IMR-90 (cell line): Measurements from ENCODE around the gene PAAF1. TPM values are rescaled to one million over a fixed set of nuclear protein-coding genes. Genes with fewer than 3 reads are reported as not detected.

Experiments used
- ATAC-seq: fragments of 200-7000 bp; cut with Tn5 transposase; 2 replicates; pipeline ENCODE4 v1.9.1; 2020; ENCODE audit warnings: low read depth, mild to moderate bottlenecking, moderate library complexity
- BruUV-seq: library from RNA; stranded (reverse); fragments of 400-500 nt; replicated peaks from 2 replicates; lab custom pipeline; 2021; lab: Mats Ljungman, UMichigan
- CTCF ChIA-PET: fragments of 300-600 bp; formaldehyde crosslinking; extraction: SDS; loops from one replicate; lab custom pipeline; 2021; ENCODE audit warnings: antibody characterized with exemption; lab: Yijun Ruan, JAX
- POLR2A ChIA-PET: fragments of 300-600 bp; sonication (Branson Sonifier 250); formaldehyde crosslinking; loops from one replicate; lab custom pipeline; 2022; ENCODE audit warnings: antibody characterized with exemption; ENCODE audit not compliant: unreplicated experiment; lab: Charles Lee
- DNase-seq: peaks from one replicate; pipeline ENCODE4 v3.0.0; 2013
- H2AFZ ChIP-seq: replicated peaks from 2 replicates; pipeline ENCODE3; 2013; ENCODE audit warnings: low read length, mild to moderate bottlenecking; ENCODE audit not compliant: poor library complexity
- H2AK5ac ChIP-seq: 2 replicates; pipeline ENCODE4 v1.6.1; 2013; ENCODE audit warnings: low read depth, low read length, inconsistent platforms
- H2AK9ac ChIP-seq: replicated peaks from 2 replicates; pipeline ENCODE3; 2013; ENCODE audit warnings: mild to moderate bottlenecking, low read depth, low read length, moderate library complexity; ENCODE audit not compliant: poor library complexity
- H2BK120ac ChIP-seq: 2 replicates; pipeline ENCODE4 v1.6.1; 2013; ENCODE audit warnings: low read depth, low read length, inconsistent platforms
- H2BK15ac ChIP-seq: 3 replicates; pipeline ENCODE4 v1.6.1; 2013; ENCODE audit warnings: low read depth, low read length, inconsistent platforms
- H2BK20ac ChIP-seq: 2 replicates; pipeline ENCODE4 v1.6.1; 2013; ENCODE audit warnings: low read depth, mild to moderate bottlenecking, inconsistent platforms, low read length, moderate library complexity
- H2BK5ac ChIP-seq: 2 replicates; pipeline ENCODE4 v1.6.1; 2013; ENCODE audit warnings: mild to moderate bottlenecking, low read depth, low read length, inconsistent platforms; ENCODE audit not compliant: poor library complexity, severe bottlenecking
- H3K14ac ChIP-seq: replicated peaks from 2 replicates; pipeline ENCODE4 v1.6.1; 2013; ENCODE audit warnings: low read depth, low read length, inconsistent platforms
- H3K18ac ChIP-seq: 2 replicates; pipeline ENCODE4 v1.6.1; 2013; ENCODE audit warnings: low read depth, low read length, control low read depth
- H3K23ac ChIP-seq: 2 replicates; pipeline ENCODE4 v1.6.1; 2013; ENCODE audit warnings: low read depth, low read length, inconsistent platforms
- H3K27ac ChIP-seq: 2 replicates; pipeline ENCODE4 v1.5.1; 2013; ENCODE audit warnings: mild to moderate bottlenecking, control low read depth, low read length; ENCODE audit not compliant: insufficient read depth
- H3K27me3 ChIP-seq: 2 replicates; pipeline ENCODE4 v1.6.1; 2013; ENCODE audit warnings: low read length; ENCODE audit not compliant: control insufficient read depth, insufficient read depth
- H3K36me3 ChIP-seq: 2 replicates; pipeline ENCODE4 v1.6.1; 2013; ENCODE audit warnings: low read length, mixed read lengths; ENCODE audit not compliant: control insufficient read depth, insufficient read depth
- H3K4ac ChIP-seq: 2 replicates; pipeline ENCODE4 v1.6.1; 2013; ENCODE audit warnings: low read depth, low read length, inconsistent platforms
- H3K4me1 ChIP-seq: 2 replicates; pipeline ENCODE4 v1.6.1; 2013; ENCODE audit warnings: low read length, mixed read lengths; ENCODE audit not compliant: control insufficient read depth, insufficient read depth
- H3K4me2 ChIP-seq: 2 replicates; pipeline ENCODE4 v1.6.1; 2013; ENCODE audit warnings: low read depth, mild to moderate bottlenecking, control low read depth, low read length, moderate library complexity
- H3K4me3 ChIP-seq: 2 replicates; pipeline ENCODE4 v1.5.1; 2013; ENCODE audit warnings: low read depth, mild to moderate bottlenecking, control low read depth, low read length, moderate library complexity; ENCODE audit not compliant: insufficient read depth
- H3K56ac ChIP-seq: 2 replicates; pipeline ENCODE4 v1.6.1; 2013; ENCODE audit warnings: low read length, inconsistent platforms; ENCODE audit not compliant: insufficient read depth; ENCODE audit errors: extremely low read depth
- H3K79me1 ChIP-seq, 2 experiments: 2 replicates each; pipeline ENCODE4 v1.6.1; 2013; ENCODE audit warnings: low read length in 2 of 2, inconsistent platforms in 1 of 2, low read depth in 1 of 2
- H3K9ac ChIP-seq: 2 replicates; pipeline ENCODE4 v1.6.1; 2013; ENCODE audit warnings: low read depth, low read length, control low read depth
- H3K9me1 ChIP-seq: 2 replicates; pipeline ENCODE4 v1.6.1; 2013; ENCODE audit warnings: low read length, inconsistent platforms; ENCODE audit not compliant: insufficient read depth
- H3K9me3 ChIP-seq: 2 replicates; pipeline ENCODE4 v1.6.1; 2013; ENCODE audit warnings: low read length; ENCODE audit not compliant: control insufficient read depth, insufficient read depth
- H4K20me1 ChIP-seq: 2 replicates; pipeline ENCODE4 v1.6.1; 2013; ENCODE audit warnings: low read length, inconsistent platforms; ENCODE audit not compliant: insufficient read depth
- H4K5ac ChIP-seq: 2 replicates; pipeline ENCODE4 v1.6.1; 2013; ENCODE audit warnings: mild to moderate bottlenecking, low read depth, low read length, control low read depth
- H4K8ac ChIP-seq, 2 experiments: 2 replicates each; pipeline ENCODE4 v1.6.1; 2013; ENCODE audit warnings: low read depth in 2 of 2, low read length in 2 of 2, control low read depth in 1 of 2, inconsistent platforms in 1 of 2
- H4K91ac ChIP-seq: 2 replicates; pipeline ENCODE4 v1.6.1; 2013; ENCODE audit warnings: low read depth, low read length, inconsistent platforms; ENCODE audit not compliant: insufficient read depth
- BHLHE40 ChIP-seq: fragments of 150-350 bp; IDR thresholded peaks from 2 replicates; pipeline ENCODE4 v1.6.1; 2016; ENCODE audit warnings: mild to moderate bottlenecking, low read depth, low read length
- CEBPB ChIP-seq: IDR thresholded peaks from 2 replicates; pipeline ENCODE4 v1.6.1; 2012; ENCODE audit warnings: low read depth, low read length, improper control_type of control experiment
- CHD1 ChIP-seq: IDR thresholded peaks from 2 replicates; pipeline ENCODE4 v1.6.1; 2012; ENCODE audit warnings: low read depth, low read length, improper control_type of control experiment
- FOS ChIP-seq: fragments of 150-350 bp; IDR thresholded peaks from 2 replicates; pipeline ENCODE4 v1.6.1; 2016; ENCODE audit warnings: low read depth, low read length
- MAFK ChIP-seq: IDR thresholded peaks from 2 replicates; pipeline ENCODE4 v1.6.1; 2012; ENCODE audit warnings: low read depth, low read length, improper control_type of control experiment
- MAZ ChIP-seq: IDR thresholded peaks from 2 replicates; pipeline ENCODE4 v1.6.1; 2012; ENCODE audit warnings: low read depth, mild to moderate bottlenecking, low read length, improper control_type of control experiment, moderate library complexity, borderline replicate concordance
- MXI1 ChIP-seq: IDR thresholded peaks from 2 replicates; pipeline ENCODE4 v1.6.1; 2012; ENCODE audit warnings: low read depth, mild to moderate bottlenecking, low read length, moderate library complexity, borderline replicate concordance
- NFE2L2 ChIP-seq: fragments of 150-350 bp; IDR thresholded peaks from 2 replicates; pipeline ENCODE4 v1.6.1; 2016; ENCODE audit warnings: low read depth, mild to moderate bottlenecking, low read length
- POLR2A ChIP-seq: IDR thresholded peaks from 2 replicates; pipeline ENCODE4 v1.6.1; 2012; ENCODE audit warnings: mild to moderate bottlenecking, low read depth, low read length
- RAD21 ChIP-seq: IDR thresholded peaks from 2 replicates; pipeline ENCODE4 v1.6.1; 2012; ENCODE audit warnings: low read length, improper control_type of control experiment
- RCOR1 ChIP-seq: IDR thresholded peaks from 2 replicates; pipeline ENCODE4 v1.6.1; 2012; ENCODE audit warnings: mild to moderate bottlenecking, low read length, improper control_type of control experiment; ENCODE audit not compliant: insufficient replicate concordance
- RFX5 ChIP-seq: IDR thresholded peaks from 2 replicates; pipeline ENCODE4 v1.8.0; 2012; ENCODE audit warnings: low read depth, mild to moderate bottlenecking, low read length, moderate library complexity
- SMC3 ChIP-seq: fragments of 150-350 bp; IDR thresholded peaks from 2 replicates; pipeline ENCODE4 v1.6.1; 2016; ENCODE audit warnings: low read depth, mild to moderate bottlenecking, antibody characterized with exemption, low read length, moderate library complexity
- WGBS, 2 experiments: methylation state at CpG; one replicate each; pipeline versions ENCODE4 v1.1.5 to v1.1.7; 2013; ENCODE audit warnings: missing lambda C conversion rate in 2 of 2; ENCODE audit not compliant: insufficient read length in 1 of 2; ENCODE audit errors: extremely low coverage in 2 of 2; 5-methylcytosine and 5-hydroxymethylcytosine counted together
- dilution Hi-C: fragments of 300-500 bp; cut with HindIII; formaldehyde crosslinking; loops from one replicate; pipeline ENCODE4 v1.14.3; 2018; ENCODE audit warnings: low sequenced_read_pairs; ENCODE audit not compliant: unreplicated experiment
- in situ Hi-C: fragments of 300-500 bp; cut with MboI; formaldehyde crosslinking; loops from 3 replicates; pipeline ENCODE4 v1.14.3; 2019; ENCODE audit warnings: low sequenced_read_pairs, inconsistent platforms, mixed read lengths
- intact Hi-C: fragments of 100-400 bp; cut with micrococcal nuclease; formaldehyde crosslinking; loops from 2 replicates; pipeline ENCODE4 v1.10.0; 2022
- polyA plus RNA-seq, 3 experiments: library from polyadenylated mRNA; depleted of rRNA; stranded (reverse); fragments of >200 nt; gene quantifications; 2 replicates each; pipeline ENCODE4 v1.2.3, GENCODE V29; 2012; ENCODE audit warnings: low replicate concordance in 1 of 3
- total RNA-seq: library from RNA; depleted of rRNA; stranded (reverse); fragments of >200 nt; gene quantifications from 2 replicates; pipeline ENCODE4 v1.2.3, GENCODE V29; 2012
- TF ChIP-seq, protein P1 (sequence below): fragments of 150-350 bp; IDR thresholded peaks from 2 replicates; pipeline ENCODE4 v1.6.1; 2016; ENCODE audit warnings: low read depth, mild to moderate bottlenecking, low read length, moderate library complexity, borderline replicate concordance
- TF ChIP-seq, protein P2 (sequence below): conservative IDR thresholded peaks from 2 replicates; pipeline ENCODE4 v1.5.1; 2012; ENCODE audit warnings: mild to moderate bottlenecking, low read depth, low read length, improper control_type of control experiment
- TF ChIP-seq, protein P3 (sequence below): fragments of 150-350 bp; IDR thresholded peaks from 2 replicates; pipeline ENCODE4 v1.6.1; 2017; ENCODE audit warnings: mild to moderate bottlenecking, antibody characterized with exemption, low read length, low read depth

PAAF1 gene
- total and polyA plus RNA-seq, 2 of the 4 experiments (the other 2 are of a cell fraction): 15.1 to 16.4 TPM

GRCh38 chr11:73958521-73959141 lies 81.8 kb downstream of the PAAF1 start:
- no peak overlapping the region for H3K56ac ChIP-seq
- H3K27me3 ChIP-seq: no peaks in the 10 kb centered on the region
- dilution Hi-C loops (no loop called here), intact Hi-C loops (no loop called here), in situ Hi-C loops (no loop called here)
- 95% methylated on average over 4 of the region's 18 CpGs; no CpG with 5 or more reads in 1 of the 2 experiments for WGBS, 2 experiments
- no peak overlapping the region for H2AK9ac ChIP-seq
- no peaks in the 10 kb centered on the region for H3K9me3 ChIP-seq
- no peak overlapping the region for H3K4ac ChIP-seq
- no peak overlapping the region for H3K4me3 ChIP-seq
- H4K91ac ChIP-seq: no peak overlapping the region
- no peak overlapping the region for H2BK20ac ChIP-seq
- no peaks in the 10 kb centered on the region for H3K9me1 ChIP-seq
- no peak overlapping the region for H2AK5ac ChIP-seq
- no peak overlapping the region for H2BK120ac ChIP-seq
- H3K9ac ChIP-seq: no peak overlapping the region
- no peak for ATAC-seq
- H4K20me1 ChIP-seq: no peaks in the 10 kb centered on the region
- H3K4me1 ChIP-seq: peaks cover 3% of the 10 kb centered on the region; the same call in 1 of the 2 replicates
- CTCF ChIA-PET: interaction anchor here (0.6 kb wide), 1 partner anchor 412 kb away, joined by 4 read pairs; no protein-coding TSS in a partner anchor
- POLR2A ChIA-PET: no interaction called here
- H2BK5ac ChIP-seq: no peak overlapping the region
- no peaks in the 10 kb centered on the region for H3K36me3 ChIP-seq
- TF ChIP-seq RCOR1: no peak
- TF ChIP-seq FOS: no peak
- TF ChIP-seq BHLHE40: no peak
- TF ChIP-seq POLR2A: no peak
- TF ChIP-seq, protein P1, sequence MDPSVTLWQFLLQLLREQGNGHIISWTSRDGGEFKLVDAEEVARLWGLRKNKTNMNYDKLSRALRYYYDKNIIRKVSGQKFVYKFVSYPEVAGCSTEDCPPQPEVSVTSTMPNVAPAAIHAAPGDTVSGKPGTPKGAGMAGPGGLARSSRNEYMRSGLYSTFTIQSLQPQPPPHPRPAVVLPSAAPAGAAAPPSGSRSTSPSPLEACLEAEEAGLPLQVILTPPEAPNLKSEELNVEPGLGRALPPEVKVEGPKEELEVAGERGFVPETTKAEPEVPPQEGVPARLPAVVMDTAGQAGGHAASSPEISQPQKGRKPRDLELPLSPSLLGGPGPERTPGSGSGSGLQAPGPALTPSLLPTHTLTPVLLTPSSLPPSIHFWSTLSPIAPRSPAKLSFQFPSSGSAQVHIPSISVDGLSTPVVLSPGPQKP: no peak
- TF ChIP-seq, protein P2, sequence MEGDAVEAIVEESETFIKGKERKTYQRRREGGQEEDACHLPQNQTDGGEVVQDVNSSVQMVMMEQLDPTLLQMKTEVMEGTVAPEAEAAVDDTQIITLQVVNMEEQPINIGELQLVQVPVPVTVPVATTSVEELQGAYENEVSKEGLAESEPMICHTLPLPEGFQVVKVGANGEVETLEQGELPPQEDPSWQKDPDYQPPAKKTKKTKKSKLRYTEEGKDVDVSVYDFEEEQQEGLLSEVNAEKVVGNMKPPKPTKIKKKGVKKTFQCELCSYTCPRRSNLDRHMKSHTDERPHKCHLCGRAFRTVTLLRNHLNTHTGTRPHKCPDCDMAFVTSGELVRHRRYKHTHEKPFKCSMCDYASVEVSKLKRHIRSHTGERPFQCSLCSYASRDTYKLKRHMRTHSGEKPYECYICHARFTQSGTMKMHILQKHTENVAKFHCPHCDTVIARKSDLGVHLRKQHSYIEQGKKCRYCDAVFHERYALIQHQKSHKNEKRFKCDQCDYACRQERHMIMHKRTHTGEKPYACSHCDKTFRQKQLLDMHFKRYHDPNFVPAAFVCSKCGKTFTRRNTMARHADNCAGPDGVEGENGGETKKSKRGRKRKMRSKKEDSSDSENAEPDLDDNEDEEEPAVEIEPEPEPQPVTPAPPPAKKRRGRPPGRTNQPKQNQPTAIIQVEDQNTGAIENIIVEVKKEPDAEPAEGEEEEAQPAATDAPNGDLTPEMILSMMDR: no peak
- TF ChIP-seq MAFK: no peak
- no peak for TF ChIP-seq CHD1
- TF ChIP-seq NFE2L2: no peak
- TF ChIP-seq MXI1: no peak
- no peak for TF ChIP-seq RAD21
- TF ChIP-seq SMC3: no peak
- no peak for TF ChIP-seq MAZ
- TF ChIP-seq, protein P3, sequence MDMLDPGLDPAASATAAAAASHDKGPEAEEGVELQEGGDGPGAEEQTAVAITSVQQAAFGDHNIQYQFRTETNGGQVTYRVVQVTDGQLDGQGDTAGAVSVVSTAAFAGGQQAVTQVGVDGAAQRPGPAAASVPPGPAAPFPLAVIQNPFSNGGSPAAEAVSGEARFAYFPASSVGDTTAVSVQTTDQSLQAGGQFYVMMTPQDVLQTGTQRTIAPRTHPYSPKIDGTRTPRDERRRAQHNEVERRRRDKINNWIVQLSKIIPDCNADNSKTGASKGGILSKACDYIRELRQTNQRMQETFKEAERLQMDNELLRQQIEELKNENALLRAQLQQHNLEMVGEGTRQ: no peak
- TF ChIP-seq RFX5: no peak
- no peak for TF ChIP-seq CEBPB
- H4K8ac ChIP-seq: no peak overlapping the region
- no peak for DNase-seq
- no peak overlapping the region for H4K5ac ChIP-seq
- H3K14ac ChIP-seq: no peak overlapping the region
- H3K23ac ChIP-seq: no peak overlapping the region
- no peak overlapping the region for H3K27ac ChIP-seq
- no TSS peak for BruUV-seq
- H3K18ac ChIP-seq: no peak overlapping the region
- no peak overlapping the region for H3K4me2 ChIP-seq
- H2AFZ ChIP-seq: peak overlapping the region; percentile 37
- no peaks in the 10 kb centered on the region for H3K79me1 ChIP-seq
- H2BK15ac ChIP-seq: no peak overlapping the region
